ENCODE results near the gene CLK3.

Gene CLK3

DNA sequence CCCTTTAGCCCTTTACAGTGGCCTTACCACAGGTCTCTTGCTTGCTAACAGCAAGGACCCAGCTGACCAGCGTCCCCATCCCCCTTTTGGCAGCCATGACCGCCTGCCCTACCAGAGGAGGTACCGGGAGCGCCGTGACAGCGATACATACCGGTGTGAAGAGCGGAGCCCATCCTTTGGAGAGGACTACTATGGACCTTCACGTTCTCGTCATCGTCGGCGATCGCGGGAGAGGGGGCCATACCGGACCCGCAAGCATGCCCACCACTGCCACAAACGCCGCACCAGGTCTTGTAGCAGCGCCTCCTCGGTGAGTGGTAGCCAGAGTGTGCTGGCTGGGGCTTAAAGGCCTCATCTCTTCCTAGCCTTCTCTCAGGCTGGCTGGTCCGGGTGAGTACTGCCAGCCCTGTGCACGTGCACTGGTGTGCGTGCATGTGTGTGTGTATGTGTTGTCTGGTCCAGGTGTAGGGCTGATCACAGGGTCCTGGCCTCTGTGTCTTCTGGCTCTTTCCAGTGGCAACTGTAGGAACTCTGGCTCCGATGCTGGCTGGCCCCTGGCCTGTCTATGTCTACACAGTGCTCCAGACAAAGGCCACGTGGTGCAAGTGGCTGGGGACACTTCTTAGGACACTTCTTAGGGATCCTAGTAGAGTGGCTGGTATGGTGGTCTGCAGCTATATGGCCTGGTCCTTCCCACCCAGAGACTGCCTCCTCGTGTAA lies 4.4 kb downstream of the CLK3 start:
- Histone ChIP-seq H3K27ac (no peak overlapping the region), H3K36me3 (peaks cover 62% of the 10 kb centered on the region), H3K4me3 (ENCODE audit: low read depth, low read length) (no peak overlapping the region), H3K27me3 (ENCODE audit: insufficient read depth, low read depth, severe bottlenecking) (no peaks in the 10 kb centered on the region), H3K9me3 (ENCODE audit: severe bottlenecking) (no peaks in the 10 kb centered on the region)
- TF ChIP-seq CTCF (IDR thresholded peaks at IDR 0.05; ENCODE audit: low read depth, low read length), result no peak
- no peak for DNase-seq

DNA sequence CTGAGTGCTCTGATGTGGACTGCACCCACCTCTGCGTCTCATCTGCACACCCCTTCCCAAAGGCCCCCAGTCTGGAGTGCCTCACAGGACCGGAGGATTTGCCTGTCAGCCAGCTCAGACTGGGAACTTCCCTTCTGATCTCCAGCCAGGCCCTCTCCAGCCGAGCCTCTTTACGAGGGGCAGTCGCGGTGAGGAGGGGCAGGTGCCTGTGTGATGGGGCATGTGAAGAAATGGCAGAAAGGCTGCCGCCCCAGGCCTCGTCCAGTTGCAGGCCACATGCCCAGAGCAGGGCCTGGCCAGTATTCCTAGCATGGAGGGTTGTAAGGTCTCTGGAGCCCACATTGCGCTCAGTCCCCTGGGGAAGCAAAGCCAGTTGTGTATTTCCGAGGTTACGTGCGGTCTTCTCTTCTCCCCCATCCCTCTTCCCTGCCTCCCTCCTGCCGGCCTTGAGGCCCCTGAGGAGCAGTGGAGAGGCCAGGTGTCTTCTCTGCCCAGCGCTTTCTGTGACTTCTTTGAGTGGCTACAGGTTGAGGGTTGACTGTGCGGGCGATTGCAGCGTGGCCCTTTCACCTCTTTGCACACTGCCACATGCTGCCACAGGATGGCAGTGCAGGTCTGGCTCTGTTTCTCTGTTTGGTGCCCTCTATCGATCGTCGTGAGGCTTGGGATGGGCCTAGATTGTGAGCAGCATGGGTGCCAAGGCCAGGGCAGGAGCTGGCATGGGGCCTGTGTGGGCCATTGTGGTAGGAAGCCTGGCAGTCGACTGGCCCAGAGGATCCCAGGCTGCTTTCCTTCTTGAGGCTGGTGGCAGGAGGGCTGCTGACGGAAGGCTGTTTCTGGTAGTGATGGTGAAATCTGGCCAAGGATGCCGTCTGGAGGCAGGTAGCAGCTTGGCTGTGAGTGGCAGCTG lies 5.3 kb downstream of the CLK3 start:
- peak; percentile 100 for TF ChIP-seq CTCF (IDR thresholded peaks at IDR 0.05; ENCODE audit: low read depth, low read length)
- DNase-seq, result peak; percentile 80
- Histone ChIP-seq H3K36me3 (peaks cover 70% of the 10 kb centered on the region), H3K27ac (no peak overlapping the region), H3K9me3 (ENCODE audit: severe bottlenecking) (no peaks in the 10 kb centered on the region), H3K27me3 (ENCODE audit: insufficient read depth, low read depth, severe bottlenecking) (no peaks in the 10 kb centered on the region), H3K4me3 (ENCODE audit: low read depth, low read length) (no peak overlapping the region)

DNA sequence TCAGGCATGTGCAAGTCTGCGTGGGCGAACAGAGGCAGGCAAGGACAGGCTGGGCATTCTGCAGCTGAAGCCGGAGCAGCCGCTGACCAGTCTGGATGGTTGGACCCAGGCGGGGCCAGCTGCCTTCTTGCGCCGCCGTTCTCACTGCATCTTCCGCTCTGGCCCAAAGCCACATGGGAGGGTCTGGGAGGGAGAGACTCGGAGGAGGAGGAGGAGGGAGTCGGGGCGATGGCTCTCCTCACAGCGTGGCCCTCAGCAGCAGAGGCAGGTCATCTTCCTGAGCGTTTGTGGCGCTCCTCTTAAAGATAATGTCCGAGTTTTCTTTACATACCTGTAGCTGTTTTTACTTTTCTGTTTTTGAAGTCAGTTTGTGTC lies 5.9 kb downstream of the CLK3 start:
- no peak for DNase-seq
- Histone ChIP-seq H3K27ac (no peak overlapping the region), H3K27me3 (ENCODE audit: insufficient read depth, low read depth, severe bottlenecking) (no peaks in the 10 kb centered on the region), H3K4me3 (ENCODE audit: low read depth, low read length) (no peak overlapping the region), H3K36me3 (peaks cover 76% of the 10 kb centered on the region), H3K9me3 (ENCODE audit: severe bottlenecking) (no peaks in the 10 kb centered on the region)
- TF ChIP-seq CTCF (IDR thresholded peaks at IDR 0.05; ENCODE audit: low read depth, low read length), result no peak

GRCh38 chr15:74621936-74622335 lies 6.3 kb downstream of the CLK3 start:
- Histone ChIP-seq H3K27ac (no peak overlapping the region), H3K36me3 (peaks cover 80% of the 10 kb centered on the region), H3K27me3 (ENCODE audit: insufficient read depth, low read depth, severe bottlenecking) (no peaks in the 10 kb centered on the region), H3K9me3 (ENCODE audit: severe bottlenecking) (no peaks in the 10 kb centered on the region), H3K4me3 (ENCODE audit: low read depth, low read length) (no peak overlapping the region)
- no peak for DNase-seq
- TF ChIP-seq CTCF (IDR thresholded peaks at IDR 0.05; ENCODE audit: low read depth, low read length), result no peak

DNA sequence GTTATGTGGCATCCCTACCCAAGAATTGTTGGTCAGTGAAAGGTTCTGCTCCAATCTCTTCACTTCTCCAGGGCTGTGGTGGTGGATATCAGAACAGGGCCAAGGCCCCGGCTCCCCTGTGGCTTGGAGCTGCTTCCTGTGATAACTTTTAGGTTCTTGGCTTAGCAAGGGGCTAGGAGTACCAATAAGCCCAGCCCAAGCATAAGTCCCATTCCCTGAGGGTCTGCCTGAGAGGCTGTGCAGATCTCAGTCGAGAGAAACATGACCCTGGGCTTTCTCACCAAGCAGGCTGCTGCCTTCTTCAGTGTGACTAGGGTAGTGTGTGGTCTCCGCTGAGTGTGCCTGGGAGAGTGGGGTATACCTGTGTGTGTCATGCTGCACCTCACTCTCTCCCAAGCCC lies 7.1 kb downstream of the CLK3 start:
- DNase-seq, result no peak
- H3K27me3 ChIP-seq (ENCODE audit: insufficient read depth, low read depth, severe bottlenecking), result no peaks in the 10 kb centered on the region
- H3K27ac ChIP-seq, result no peak overlapping the region
- no peak overlapping the region for H3K4me3 ChIP-seq (ENCODE audit: low read depth, low read length)
- no peak for TF ChIP-seq CTCF (IDR thresholded peaks at IDR 0.05; ENCODE audit: low read depth, low read length)
- H3K9me3 ChIP-seq (ENCODE audit: severe bottlenecking), result no peaks in the 10 kb centered on the region
- H3K36me3 ChIP-seq, result peaks cover 89% of the 10 kb centered on the region

Measured in WERI-Rb-1 (cell line).